GM23248 (cell line): ENCODE measurements around the gene PEPD. TPM values are rescaled to one million over a fixed set of nuclear protein-coding genes. Genes with fewer than 3 reads are reported as not detected.

Experiments
- DNase-seq: peaks from one replicate; pipeline ENCODE4 v3.0.0-alpha.2; 2015
- H2AFZ ChIP-seq: fragments of 200-600 bp; sonication (generic); 2 replicates; pipeline ENCODE4 v1.6.1; 2016; ENCODE audit warnings: antibody characterized with exemption
- H3F3A ChIP-seq: fragments of 200-600 bp; sonication (generic); 2 replicates; pipeline ENCODE4 v1.6.1; 2016; ENCODE audit warnings: mild to moderate bottlenecking, antibody characterized with exemption, mixed run types; ENCODE audit not compliant: insufficient read depth
- H3K27ac ChIP-seq: fragments of 200-600 bp; sonication (generic); 2 replicates; pipeline ENCODE4 v1.5.1; 2016; ENCODE audit warnings: mild to moderate bottlenecking
- H3K27me3 ChIP-seq: fragments of 200-600 bp; sonication (generic); replicated peaks from 2 replicates; pipeline ENCODE4 v1.6.1; 2016; ENCODE audit warnings: mild to moderate bottlenecking; ENCODE audit not compliant: insufficient read depth
- H3K36me3 ChIP-seq: fragments of 200-600 bp; sonication (generic); 2 replicates; pipeline ENCODE4 v1.6.1; 2016; ENCODE audit warnings: low read depth, mild to moderate bottlenecking
- H3K4me1 ChIP-seq: fragments of 200-600 bp; sonication (generic); 2 replicates; pipeline ENCODE4 v1.6.1; 2016; ENCODE audit warnings: mild to moderate bottlenecking; ENCODE audit not compliant: insufficient read depth
- H3K4me2 ChIP-seq: fragments of 200-600 bp; sonication (generic); one replicate; pipeline ENCODE4 v1.6.1; 2016; ENCODE audit warnings: mild to moderate bottlenecking; ENCODE audit not compliant: unreplicated experiment
- H3K4me3 ChIP-seq: fragments of 200-600 bp; sonication (generic); 2 replicates; pipeline ENCODE4 v1.5.1; 2016; ENCODE audit warnings: mild to moderate bottlenecking
- H3K79me2 ChIP-seq: fragments of 200-600 bp; sonication (generic); 2 replicates; pipeline ENCODE4 v1.6.1; 2016; ENCODE audit warnings: mild to moderate bottlenecking; ENCODE audit not compliant: insufficient read depth
- H3K9ac ChIP-seq: fragments of 200-600 bp; sonication (generic); 2 replicates; pipeline ENCODE4 v1.6.1; 2016; ENCODE audit warnings: mild to moderate bottlenecking
- H3K9me2 ChIP-seq: fragments of 200-600 bp; sonication (generic); 2 replicates; pipeline ENCODE4 v1.6.1; 2016; ENCODE audit warnings: mixed run types, mild to moderate bottlenecking, moderate library complexity; ENCODE audit not compliant: insufficient read depth
- H3K9me3 ChIP-seq: fragments of 200-600 bp; sonication (generic); one replicate; pipeline ENCODE4 v1.6.1; 2017; ENCODE audit warnings: low read depth
- H4K20me1 ChIP-seq: fragments of 200-600 bp; sonication (generic); 2 replicates; pipeline ENCODE4 v1.6.0; 2016; ENCODE audit not compliant: insufficient read depth
- EZH2 ChIP-seq: fragments of 200-600 bp; sonication (generic); IDR thresholded peaks from 2 replicates; pipeline ENCODE4 v1.6.1; 2018; ENCODE audit warnings: antibody characterized with exemption, mild to moderate bottlenecking; ENCODE audit not compliant: insufficient read depth, poor library complexity, severe bottlenecking
- EZH2phosphoT487 ChIP-seq: fragments of 200-600 bp; sonication (generic); IDR thresholded peaks from 2 replicates; pipeline ENCODE4 v1.6.1; 2018; ENCODE audit warnings: antibody characterized with exemption, moderate library complexity, mild to moderate bottlenecking, low read depth; ENCODE audit not compliant: insufficient read depth
- WGBS, 2 experiments: methylation state at CpG; one replicate each; pipeline ENCODE4 v1.1.6; 2015 to 2017; ENCODE audit warnings: low lambda C conversion rate in 2 of 2, low coverage in 1 of 2; ENCODE audit errors: missing lambda C conversion rate in 2 of 2; 5-methylcytosine and 5-hydroxymethylcytosine counted together
- in situ Hi-C: fragments of 300-500 bp; cut with MboI; formaldehyde crosslinking; loops from 2 replicates; pipeline ENCODE4 v1.15.0; 2020
- polyA plus RNA-seq: library from polyadenylated mRNA; unstranded; fragments of >200 nt; fragmentation: Nextera tagmentation; extraction: Ambion mirVana; gene quantifications from 2 replicates; pipeline ENCODE4 v1.2.1, GENCODE V29; 2016
- total RNA-seq: library from RNA; depleted of rRNA; stranded (reverse); fragments of >200 nt; shearing (Covaris generic); gene quantifications from 2 replicates; pipeline ENCODE4 v1.2.3, GENCODE V29; 2014

The PEPD gene
- total and polyA plus RNA-seq, 2 experiments from 2014 or later: 54.8 to 86.5 TPM

- peak; percentile 97 for DNase-seq
- TF ChIP-seq EZH2: no peak
- TF ChIP-seq EZH2phosphoT487: no peak
- H4K20me1 ChIP-seq: no peaks in the 10 kb centered on the region
- peaks cover 8% of the 10 kb centered on the region; the same call in 1 of the 2 replicates for H3K4me1 ChIP-seq
- H3K4me3 ChIP-seq: peak overlapping the region; percentile 21; the same call in 1 of the 2 replicates
- H2AFZ ChIP-seq: no peak overlapping the region
- H3K9ac ChIP-seq: 0 out of 2 replicates have a peak overlapping the region, but pooled peaks have one; percentile 29
- H3K79me2 ChIP-seq: no peaks in the 10 kb centered on the region
- H3F3A ChIP-seq: 0 out of 2 replicates have a peak, but pooled peaks cover 11% of the 10 kb centered on the region
- H3K27me3 ChIP-seq: 0 out of 2 replicates have a peak, but pooled peaks cover 15% of the 10 kb centered on the region
- H3K36me3 ChIP-seq: no peaks in the 10 kb centered on the region
- WGBS, 2 experiments: 23 to 25% methylated on average over 12 of the region's 12 CpGs
- peak overlapping the region; percentile 14 for H3K4me2 ChIP-seq
- peak overlapping the region; percentile 40 for H3K27ac ChIP-seq
- in situ Hi-C loops: no loop called here
- H3K9me2 ChIP-seq: no peaks in the 10 kb centered on the region
- peaks cover 6% of the 10 kb centered on the region for H3K9me3 ChIP-seq
These were observed 170.9 kb downstream of the PEPD start for GRCh38 chr19:33350538-33351309.

- no peak overlapping the region for H3K4me2 ChIP-seq
- no peak overlapping the region for H3K4me3 ChIP-seq
- no peaks in the 10 kb centered on the region for H4K20me1 ChIP-seq
- H3K9ac ChIP-seq: no peak overlapping the region
- in situ Hi-C loops: no loop called here
- 81 to 83% methylated on average over 12 of the region's 12 CpGs for WGBS, 2 experiments
- H3K36me3 ChIP-seq: no peaks in the 10 kb centered on the region
- H3K27ac ChIP-seq: no peak overlapping the region
- H3K9me3 ChIP-seq: no peaks in the 10 kb centered on the region
- 0 out of 2 replicates have a peak, but pooled peaks cover 11% of the 10 kb centered on the region for H3F3A ChIP-seq
- no peaks in the 10 kb centered on the region for H3K79me2 ChIP-seq
- H3K27me3 ChIP-seq: peaks cover 26% of the 10 kb centered on the region
- TF ChIP-seq EZH2 (no peak), EZH2phosphoT487 (no peak)
- no peaks in the 10 kb centered on the region for H3K9me2 ChIP-seq
- no peak for DNase-seq
- no peak overlapping the region for H2AFZ ChIP-seq
- peaks cover 8% of the 10 kb centered on the region; the same call in 1 of the 2 replicates for H3K4me1 ChIP-seq
These were observed 172.0 kb downstream of the PEPD start for GRCh38 chr19:33349319-33350289.

GRCh38 chr19:33348301-33349010 is 173.1 kb downstream of the PEPD start:
- peaks cover 38% of the 10 kb centered on the region for H3K27me3 ChIP-seq
- H3K4me3 ChIP-seq: no peak overlapping the region
- H3K27ac ChIP-seq: no peak overlapping the region
- H3K36me3 ChIP-seq: no peaks in the 10 kb centered on the region
- 66% methylated on average over 12 of the region's 12 CpGs for WGBS, 2 experiments
- no peaks in the 10 kb centered on the region for H3K9me2 ChIP-seq
- in situ Hi-C loops: no loop called here
- DNase-seq: peak; percentile 65
- H3F3A ChIP-seq: 0 out of 2 replicates have a peak, but pooled peaks cover 11% of the 10 kb centered on the region
- TF ChIP-seq EZH2: no peak
- no peak for TF ChIP-seq EZH2phosphoT487
- no peak overlapping the region for H3K9ac ChIP-seq
- H4K20me1 ChIP-seq: no peaks in the 10 kb centered on the region
- no peaks in the 10 kb centered on the region for H3K79me2 ChIP-seq
- H3K9me3 ChIP-seq: no peaks in the 10 kb centered on the region
- H3K4me1 ChIP-seq: peaks cover 8% of the 10 kb centered on the region; the same call in 1 of the 2 replicates
- no peak overlapping the region for H2AFZ ChIP-seq
- H3K4me2 ChIP-seq: no peak overlapping the region

GRCh38 chr19:33347300-33347699 is 174.3 kb downstream of the PEPD start:
- WGBS, 2 experiments: 12% methylated on average over 10 of the region's 10 CpGs
- no peak overlapping the region for H3K4me2 ChIP-seq
- H3F3A ChIP-seq: 0 out of 2 replicates have a peak, but pooled peaks cover 11% of the 10 kb centered on the region
- H3K9me2 ChIP-seq: no peaks in the 10 kb centered on the region
- H3K4me3 ChIP-seq: no peak overlapping the region
- no peaks in the 10 kb centered on the region for H3K36me3 ChIP-seq
- in situ Hi-C loops: no loop called here
- TF ChIP-seq EZH2 (no peak), EZH2phosphoT487 (no peak)
- DNase-seq: no peak
- no peaks in the 10 kb centered on the region for H3K79me2 ChIP-seq
- no peak overlapping the region for H3K27ac ChIP-seq
- no peaks in the 10 kb centered on the region for H4K20me1 ChIP-seq
- H3K27me3 ChIP-seq: peaks cover 49% of the 10 kb centered on the region
- no peak overlapping the region for H3K9ac ChIP-seq
- H2AFZ ChIP-seq: no peak overlapping the region
- peaks cover 8% of the 10 kb centered on the region; the same call in 1 of the 2 replicates for H3K4me1 ChIP-seq
- H3K9me3 ChIP-seq: no peaks in the 10 kb centered on the region
